Chondrocyte (in vitro differentiated cells): Measurements from ENCODE around the gene SCUBE1. TPM values are rescaled to one million over a fixed set of nuclear protein-coding genes. Genes with fewer than 3 reads are reported as not detected.
"Not testable (repeated sequence)": the region's sequence is repeated elsewhere in the genome, so short reads cannot be mapped to it uniquely, and the experiment has no call there.

Source experiments
- DNase-seq: peaks from one replicate; pipeline ENCODE4 v3.0.0; 2021; ENCODE audit warnings: mixed read lengths, low spot score
- H3K27ac Mint-ChIP-seq: one replicate; pipeline ENCODE4 v1.8.0; 2021; ENCODE audit warnings: mild to moderate bottlenecking, moderate library complexity, mixed read lengths; ENCODE audit not compliant: unreplicated experiment
- H3K27me3 Mint-ChIP-seq: 2 replicates; pipeline ENCODE4 v1.8.0; 2021; ENCODE audit warnings: low read depth, mixed read lengths
- H3K36me3 Mint-ChIP-seq: 2 replicates; pipeline ENCODE4 v1.8.0; 2021; ENCODE audit warnings: low read depth, mixed read lengths
- H3K4me1 Mint-ChIP-seq: 2 replicates; pipeline ENCODE4 v1.8.0; 2021; ENCODE audit warnings: low read depth, mild to moderate bottlenecking, mixed read lengths
- H3K4me3 Mint-ChIP-seq: one replicate; pipeline ENCODE4 v1.8.0; 2021; ENCODE audit warnings: mild to moderate bottlenecking, moderate library complexity, mixed read lengths; ENCODE audit not compliant: unreplicated experiment
- H3K9me3 Mint-ChIP-seq: 2 replicates; pipeline ENCODE4 v1.8.0; 2021; ENCODE audit warnings: low read depth, mixed read lengths
- CTCF ChIP-seq: fragments of 200-600 bp; sonication (generic); IDR thresholded peaks from 2 replicates; pipeline ENCODE4 v1.5.0; 2021; ENCODE audit warnings: antibody characterized with exemption, mild to moderate bottlenecking, moderate library complexity
- total RNA-seq: library from RNA; stranded (reverse); gene quantifications from 3 replicates; pipeline ENCODE4 v1.2.1, GENCODE V29; 2021

The SCUBE1 gene
- total RNA-seq, 1 donor from 2014 or later = 3.2 TPM

- no peak for TF ChIP-seq CTCF
- DNase-seq = no peak
- H3K27ac Mint-ChIP-seq = no peak overlapping the region
- no peaks in the 10 kb centered on the region for H3K9me3 Mint-ChIP-seq
- peaks cover 28% of the 10 kb centered on the region for H3K4me1 Mint-ChIP-seq
- peaks cover 29% of the 10 kb centered on the region for H3K27me3 Mint-ChIP-seq
- H3K36me3 Mint-ChIP-seq = no peaks in the 10 kb centered on the region
- no peak overlapping the region for H3K4me3 Mint-ChIP-seq
Measured at GRCh38 chr22:43288807-43289420, 54.3 kb downstream of the SCUBE1 start.

- Mint-ChIP-seq H3K9me3 (no peaks in the 10 kb centered on the region), H3K27ac (no peak overlapping the region), H3K4me3 (no peak overlapping the region), H3K36me3 (no peaks in the 10 kb centered on the region), H3K27me3 (peaks cover 33% of the 10 kb centered on the region), H3K4me1 (peaks cover 28% of the 10 kb centered on the region)
- no peak for TF ChIP-seq CTCF
- no peak for DNase-seq
Measured at GRCh38 chr22:43288378-43288777, 54.8 kb downstream of the SCUBE1 start.

GRCh38 chr22:43287441-43287840, 55.7 kb downstream of the SCUBE1 start:
- Mint-ChIP-seq H3K27ac (no peak overlapping the region), H3K36me3 (no peaks in the 10 kb centered on the region), H3K4me3 (no peak overlapping the region), H3K9me3 (no peaks in the 10 kb centered on the region), H3K4me1 (peaks cover 27% of the 10 kb centered on the region), H3K27me3 (peaks cover 36% of the 10 kb centered on the region)
- no peak for DNase-seq
- no peak for TF ChIP-seq CTCF

GRCh38 chr22:43281394-43281793, 61.8 kb downstream of the SCUBE1 start:
- Mint-ChIP-seq H3K9me3 (no peaks in the 10 kb centered on the region), H3K4me1 (no peaks in the 10 kb centered on the region), H3K36me3 (no peaks in the 10 kb centered on the region), H3K27ac (no peak overlapping the region), H3K4me3 (no peak overlapping the region), H3K27me3 (peaks cover 34% of the 10 kb centered on the region)
- DNase-seq = no peak
- TF ChIP-seq CTCF = no peak

GRCh38 chr22:43280523-43280886, 62.7 kb downstream of the SCUBE1 start:
- not testable (repeated sequence) for H3K4me1 Mint-ChIP-seq, H3K27ac Mint-ChIP-seq, H3K4me3 Mint-ChIP-seq, H3K36me3 Mint-ChIP-seq, DNase-seq, H3K9me3 Mint-ChIP-seq
- H3K27me3 Mint-ChIP-seq = peaks cover 34% of the 10 kb centered on the region

- peaks cover 9% of the 10 kb centered on the region for H3K4me1 Mint-ChIP-seq
- no peaks in the 10 kb centered on the region for H3K36me3 Mint-ChIP-seq
Measured at GRCh38 chr22:43279867-43280522, 63.2 kb downstream of the SCUBE1 start.

More at GRCh38 chr22:43279867-43280522, 63.2 kb downstream of the SCUBE1 start:
- TF ChIP-seq CTCF = no peak
- peaks cover 34% of the 10 kb centered on the region for H3K27me3 Mint-ChIP-seq
- no peak overlapping the region for H3K4me3 Mint-ChIP-seq
- DNase-seq = no peak
- H3K27ac Mint-ChIP-seq = no peak overlapping the region
- no peaks in the 10 kb centered on the region for H3K9me3 Mint-ChIP-seq
